ENCODE measurements around the gene ADRA1B. TPM values are rescaled to one million over a fixed set of nuclear protein-coding genes. Genes with fewer than 3 reads are reported as not detected.
"Not testable (repeated sequence)": the region's sequence is repeated elsewhere in the genome, so short reads cannot be mapped to it uniquely, and the experiment has no call there.

ADRA1B gene
- total and polyA plus RNA-seq, 2 of the 8 experiments (the other 6 are each of a cell fraction or from before 2014, with no cell fraction given) = not detected

GRCh38 chr5:160008529-160008876 is 92.2 kb downstream of the ADRA1B start:
- H4K91ac ChIP-seq (replicated peaks; ENCODE audit: insufficient read length, low read length); H3K79me1 ChIP-seq (ENCODE audit: low read depth, low read length); H2AK5ac ChIP-seq (ENCODE audit: low read depth, low read length); H3K27me3 ChIP-seq (replicated peaks in 1 of 4; ENCODE audit: control insufficient read depth in 3 of 4, extremely low read depth in 1 of 4, insufficient read depth in 3 of 4, low read length in 3 of 4); H2BK5ac ChIP-seq (ENCODE audit: low read depth, low read length); H3K9me3 ChIP-seq (ENCODE audit: insufficient read depth in 2 of 2, low read depth in 1 of 2, low read length in 1 of 2); H2BK120ac ChIP-seq (replicated peaks; ENCODE audit: low read depth, low read length); H2BK20ac ChIP-seq (ENCODE audit: low read length); H2BK15ac ChIP-seq (ENCODE audit: low read length); H3K18ac ChIP-seq (ENCODE audit: extremely low read depth, low read length); DNase-seq (ENCODE audit: low read depth in 1 of 2, low spot score in 2 of 2); H4K20me1 ChIP-seq (replicated peaks in 1 of 2; ENCODE audit: control insufficient read depth in 1 of 2, insufficient read depth in 2 of 2, low read length in 2 of 2); H3K56ac ChIP-seq (replicated peaks; ENCODE audit: insufficient read length, low read depth, low read length); H3K4me1 ChIP-seq (replicated peaks in 1 of 4; ENCODE audit: control insufficient read depth in 3 of 4, insufficient read depth in 4 of 4, low read length in 3 of 4); H3K9ac ChIP-seq (replicated peaks in 1 of 4; ENCODE audit: extremely low read depth in 1 of 4, low read depth in 3 of 4, low read length in 3 of 4); FAIRE-seq; H3K27ac ChIP-seq (ENCODE audit: low read depth, low read length); H3K14ac ChIP-seq (ENCODE audit: insufficient read length); H4K5ac ChIP-seq (ENCODE audit: insufficient read length, low read depth, low read length); H3K23me2 ChIP-seq (ENCODE audit: low read depth, low read length); H3K23ac ChIP-seq (ENCODE audit: insufficient read length); H3K4ac ChIP-seq (replicated peaks; ENCODE audit: insufficient read length, low read depth, low read length); H3K4me3 ChIP-seq (ENCODE audit: extremely low read depth in 1 of 4, insufficient read depth in 2 of 4, low read depth in 3 of 4, low read length in 4 of 4); H2BK12ac ChIP-seq (ENCODE audit: low read depth, low read length): not testable (repeated sequence)
- Histone ChIP-seq H4K8ac (ENCODE audit: extremely low read depth, insufficient read depth, low read length) (peak overlapping the region; percentile 72; the same call in 1 of the 2 replicates), H3K36me3 (ENCODE audit: control insufficient read depth in 2 of 4, insufficient read depth in 4 of 4, low read length in 3 of 4) (peaks cover 0 to 16% (median 10%) of the 10 kb centered on the region in 4 experiments; a peak in 6 of 8 replicates), H3K79me2 (ENCODE audit: control insufficient read depth in 1 of 2, insufficient read depth in 2 of 2, low read length in 2 of 2) (peaks cover 11 to 34% of the 10 kb centered on the region in 2 experiments), H2AFZ (ENCODE audit: low read length) (peak overlapping the region; percentile 54; the same call in 1 of the 2 replicates), H3K4me2 (ENCODE audit: insufficient read depth in 1 of 2, low read depth in 2 of 2, low read length in 2 of 2) (peak overlapping the region in 1 of 2 experiments; percentile 95; a peak in 1 of 4 replicates)
- CTCF ChIA-PET (ENCODE audit: partially characterized antibody) = interaction anchor here (2.1 kb wide), 1 partner anchor 13 kb away, joined by 12 read pairs; no protein-coding TSS in a partner anchor
- POLR2A ChIA-PET (ENCODE audit: partially characterized antibody) = interaction anchor here (0.8 to 1.5 kb wide), 8 partner anchors 13 to 344 kb away, joined by 3 to 6 read pairs (median 3); no protein-coding TSS in a partner anchor
- 93% methylated on average over 14 of the region's 14 CpGs; no CpG with 5 or more reads in 1 of the 2 experiments for WGBS, 2 experiments (ENCODE audit: extremely low coverage in 1 of 2, insufficient coverage in 1 of 2, insufficient read length in 1 of 2, insufficient replicate concordance in 2 of 2, low coverage in 1 of 2, low lambda C conversion rate in 2 of 2, missing lambda C conversion rate in 1 of 2)
